SW 1271 (cell line): ENCODE data around the gene MMP15.
"Not testable (repeated sequence)": the region's sequence is repeated elsewhere in the genome, so short reads cannot be mapped to it uniquely, and the experiment has no call there.

Experiments
- DNase-seq, 2 experiments: peaks; one replicate each; lab custom pipeline; 2025; lab: John Stamatoyannopoulos, UW

Gene MMP15

DNA sequence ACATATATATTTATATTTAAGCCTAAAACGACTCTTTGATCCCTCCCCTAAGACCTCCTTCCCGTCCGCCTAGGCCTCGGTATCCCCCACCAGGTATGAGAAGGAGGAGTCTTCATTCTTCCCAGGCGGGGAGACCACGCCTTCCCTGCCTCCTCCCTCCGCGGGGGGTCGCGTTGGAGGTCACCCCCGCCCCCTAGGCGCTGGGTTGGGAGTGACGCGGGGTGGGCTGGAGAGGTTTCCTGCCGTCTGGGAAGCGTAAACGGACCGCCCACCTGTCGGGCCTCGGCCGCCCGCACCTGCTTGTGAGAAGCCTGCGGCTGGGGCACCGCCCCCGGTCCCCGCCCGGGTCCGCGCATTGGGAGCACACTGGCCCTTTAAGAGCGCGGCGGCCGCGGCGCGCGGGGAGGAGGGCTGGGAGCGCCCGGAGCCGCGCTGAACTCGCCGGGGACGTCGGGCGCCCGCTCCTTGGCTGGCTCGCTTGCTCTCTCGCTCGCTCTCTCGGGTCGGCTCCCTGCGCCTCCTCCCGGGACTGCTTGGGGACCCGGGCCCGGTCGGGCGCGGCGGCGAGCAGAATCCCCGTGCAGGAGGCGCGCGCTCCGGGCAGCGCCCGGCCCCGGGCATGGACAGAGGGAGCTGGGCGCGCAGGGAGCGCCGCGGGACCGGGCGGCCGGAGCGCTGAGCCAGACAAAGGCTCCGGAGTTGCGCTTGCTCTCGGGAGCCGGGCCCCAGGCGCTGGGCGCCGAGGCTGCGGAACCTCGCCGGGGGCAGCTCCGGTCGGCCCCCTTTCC, at the start of gene MMP15:
Gene MMP15, plus strand, starts transcription at position 404 of the 788 bp plus-strand sequence. CDS start 597 bp downstream, outside the sequence.
- peak in 1 of 2 experiments; percentile 41 for DNase-seq

DNA sequence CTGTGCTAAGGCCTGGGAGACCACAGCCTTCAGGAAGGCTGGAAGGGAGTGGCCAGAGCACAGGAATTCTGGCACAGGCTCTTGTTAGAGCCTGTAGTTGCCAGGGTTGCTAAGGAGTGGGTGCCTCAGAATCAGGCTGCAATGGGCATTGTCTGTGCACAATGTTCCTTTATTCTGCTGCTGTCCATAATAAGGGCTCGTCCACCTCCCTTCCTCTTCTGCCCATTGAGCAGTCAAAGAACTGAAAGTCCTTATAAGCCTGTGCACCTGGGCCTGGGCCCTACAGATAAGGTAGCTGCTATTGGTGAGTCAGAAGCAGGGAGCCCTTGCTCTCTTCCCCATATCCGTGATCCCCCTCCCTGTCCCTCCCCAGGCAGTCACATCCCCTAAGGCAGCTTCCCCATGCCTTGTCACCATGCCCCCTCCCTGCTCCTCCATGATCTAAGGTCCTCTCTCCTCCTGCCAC, 49.2 kb upstream of the MMP15 start:
- DNase-seq = no peak

DNA sequence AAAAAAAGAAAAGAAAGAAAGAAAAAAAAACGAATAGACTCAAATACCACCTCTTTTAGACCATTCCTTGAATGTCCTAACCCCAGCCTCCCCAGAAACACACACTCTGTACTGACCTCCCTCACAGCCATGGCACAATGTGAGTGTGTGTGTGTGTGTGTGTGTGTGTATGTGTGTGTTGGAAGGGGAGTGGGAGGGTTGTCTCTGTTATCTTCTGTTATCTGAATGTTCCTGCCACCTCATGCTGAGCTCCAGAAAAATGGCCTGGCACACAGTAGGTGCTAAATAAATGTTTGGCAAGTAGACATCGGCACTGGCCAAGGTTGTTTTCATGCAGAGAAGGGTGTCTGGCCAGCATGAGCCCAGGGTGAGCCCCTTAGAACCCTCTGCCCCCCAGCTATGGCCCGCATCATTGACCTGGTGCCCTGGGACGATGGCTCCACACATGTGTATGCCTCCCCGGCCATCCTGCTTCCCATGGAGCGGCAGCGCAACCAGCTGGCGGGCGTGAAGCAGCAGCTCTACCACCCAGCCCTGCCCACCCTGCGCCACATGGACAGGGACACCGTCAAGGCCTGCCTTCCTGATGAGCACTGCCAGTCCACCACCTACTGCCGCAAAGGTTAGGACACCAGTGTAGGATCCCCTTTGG, 48.0 kb upstream of the MMP15 start:
- no peak for DNase-seq

DNA sequence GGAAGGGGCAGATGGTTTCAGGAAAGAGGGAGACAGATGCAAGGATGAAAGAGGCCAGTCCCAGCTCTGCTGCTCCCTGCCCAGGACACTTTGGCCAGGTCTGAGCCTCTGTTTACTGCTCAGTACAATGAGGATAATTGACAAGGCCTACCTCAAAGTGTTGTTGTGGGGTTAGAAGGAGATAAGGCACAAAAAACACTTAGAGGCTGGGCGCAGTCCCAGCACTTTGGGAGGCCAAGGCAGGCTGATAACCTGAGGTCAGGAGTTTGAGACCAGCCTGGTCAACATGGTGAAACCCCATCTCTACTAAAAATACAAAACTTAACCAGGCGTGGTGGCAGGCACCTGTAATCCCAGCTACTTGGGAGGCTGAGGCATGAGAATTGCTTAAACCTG, 47.5 kb upstream of the MMP15 start:
- DNase-seq = not testable (repeated sequence)

DNA sequence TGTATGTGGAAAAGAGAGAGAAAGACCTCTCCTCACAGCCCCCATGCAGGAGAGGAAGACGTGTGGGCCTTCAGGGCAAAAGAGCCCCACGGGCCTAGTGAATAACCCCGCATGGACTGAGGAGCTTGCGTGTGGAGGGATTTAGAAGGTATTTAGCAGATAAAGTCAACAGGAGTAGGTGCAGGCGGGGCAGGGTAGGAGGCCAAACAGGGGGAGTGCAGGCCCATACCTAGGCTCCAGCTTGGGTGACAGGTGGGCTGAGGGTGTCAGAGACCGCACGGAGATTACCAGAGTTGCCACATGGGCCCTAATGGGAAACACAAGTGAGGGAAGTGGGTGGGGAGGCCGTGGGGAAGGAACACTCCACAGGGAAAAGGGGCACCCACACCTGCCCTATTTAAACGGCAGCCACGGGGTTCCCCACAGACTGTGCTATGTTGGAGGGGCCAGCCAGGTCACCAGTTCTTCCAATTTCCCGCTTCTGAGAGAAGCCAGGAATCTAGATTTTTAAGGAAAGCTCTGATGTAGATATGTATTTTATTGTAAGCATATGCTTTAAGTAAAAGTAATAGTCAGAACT, 46.5 kb upstream of the MMP15 start:
- no peak for DNase-seq

DNA sequence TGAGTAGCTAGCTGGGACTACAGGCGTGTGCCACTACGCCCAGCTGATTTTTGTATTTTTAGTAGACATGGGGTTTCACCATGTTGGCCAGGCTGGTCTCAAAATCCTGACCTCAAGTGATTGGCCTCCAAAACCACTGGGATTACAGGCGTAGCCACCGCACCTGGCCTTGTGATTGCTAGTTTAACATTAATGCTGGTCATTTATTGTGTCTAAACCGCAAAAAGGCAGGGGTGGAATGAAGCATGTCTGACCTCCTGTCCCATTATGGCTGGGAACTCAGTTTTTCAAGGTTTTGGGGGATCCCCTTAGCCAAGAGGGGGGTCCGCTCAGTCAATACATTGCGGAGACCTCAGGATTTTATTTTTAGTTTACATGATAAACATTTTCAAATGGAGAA, 43.9 kb upstream of the MMP15 start:
- DNase-seq = no peak

DNA sequence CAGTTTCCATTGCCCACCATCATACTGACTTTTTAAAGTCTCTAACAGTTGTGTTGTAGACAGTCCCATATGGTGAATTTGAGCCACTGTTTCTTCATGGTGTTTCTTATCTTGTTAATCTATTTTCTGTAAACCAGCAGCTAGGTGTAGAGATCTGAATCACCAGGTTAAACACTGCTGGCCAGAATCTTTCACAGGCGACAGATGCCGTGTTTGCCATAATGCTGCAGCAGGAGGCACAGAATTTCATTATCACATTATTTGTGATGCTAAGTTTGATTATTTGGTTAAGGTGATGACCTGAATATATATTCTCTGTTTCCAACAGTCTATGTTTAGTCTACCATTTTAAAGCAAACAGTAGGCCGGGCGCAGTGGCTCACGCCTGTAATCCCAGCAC, 43.2 kb upstream of the MMP15 start:
- DNase-seq = no peak

DNA sequence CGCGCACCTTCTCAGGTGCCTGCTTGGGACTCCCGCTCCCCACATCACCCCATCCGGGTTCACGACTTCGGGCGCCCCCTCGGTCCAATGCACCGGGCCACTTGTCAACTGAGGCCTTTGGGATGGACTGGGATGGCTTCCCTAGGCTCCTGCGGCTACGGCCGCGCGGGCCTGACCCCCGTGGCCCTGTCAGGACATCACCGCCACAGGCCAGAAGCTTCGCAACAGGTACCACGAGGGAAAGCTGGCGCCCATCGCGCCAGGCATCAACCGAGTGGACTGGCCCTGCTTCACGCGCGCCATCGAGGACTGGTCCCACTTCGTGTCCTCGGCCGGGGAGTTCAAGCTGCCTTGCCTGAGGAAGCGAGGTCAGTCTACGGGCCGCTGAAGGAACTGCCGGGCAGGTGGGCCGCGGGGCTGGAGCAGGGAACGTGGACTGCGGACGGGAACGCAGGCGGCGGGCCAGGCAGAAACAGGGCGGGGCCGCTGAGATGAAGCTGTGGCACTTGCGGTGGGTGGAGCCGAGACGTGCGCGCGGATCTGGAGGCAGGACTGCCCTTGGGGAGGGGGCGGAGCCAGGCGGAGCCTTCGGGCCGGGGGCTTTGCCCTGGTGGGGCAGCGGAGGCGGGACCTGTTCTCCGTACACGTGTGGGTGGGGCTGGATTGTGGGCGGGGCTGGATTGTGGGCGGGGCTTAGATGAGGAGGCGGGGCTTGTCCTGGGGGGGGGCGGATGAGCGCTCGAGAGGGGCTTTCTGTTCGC, 40.9 kb upstream of the MMP15 start:
- DNase-seq = no peak

DNA sequence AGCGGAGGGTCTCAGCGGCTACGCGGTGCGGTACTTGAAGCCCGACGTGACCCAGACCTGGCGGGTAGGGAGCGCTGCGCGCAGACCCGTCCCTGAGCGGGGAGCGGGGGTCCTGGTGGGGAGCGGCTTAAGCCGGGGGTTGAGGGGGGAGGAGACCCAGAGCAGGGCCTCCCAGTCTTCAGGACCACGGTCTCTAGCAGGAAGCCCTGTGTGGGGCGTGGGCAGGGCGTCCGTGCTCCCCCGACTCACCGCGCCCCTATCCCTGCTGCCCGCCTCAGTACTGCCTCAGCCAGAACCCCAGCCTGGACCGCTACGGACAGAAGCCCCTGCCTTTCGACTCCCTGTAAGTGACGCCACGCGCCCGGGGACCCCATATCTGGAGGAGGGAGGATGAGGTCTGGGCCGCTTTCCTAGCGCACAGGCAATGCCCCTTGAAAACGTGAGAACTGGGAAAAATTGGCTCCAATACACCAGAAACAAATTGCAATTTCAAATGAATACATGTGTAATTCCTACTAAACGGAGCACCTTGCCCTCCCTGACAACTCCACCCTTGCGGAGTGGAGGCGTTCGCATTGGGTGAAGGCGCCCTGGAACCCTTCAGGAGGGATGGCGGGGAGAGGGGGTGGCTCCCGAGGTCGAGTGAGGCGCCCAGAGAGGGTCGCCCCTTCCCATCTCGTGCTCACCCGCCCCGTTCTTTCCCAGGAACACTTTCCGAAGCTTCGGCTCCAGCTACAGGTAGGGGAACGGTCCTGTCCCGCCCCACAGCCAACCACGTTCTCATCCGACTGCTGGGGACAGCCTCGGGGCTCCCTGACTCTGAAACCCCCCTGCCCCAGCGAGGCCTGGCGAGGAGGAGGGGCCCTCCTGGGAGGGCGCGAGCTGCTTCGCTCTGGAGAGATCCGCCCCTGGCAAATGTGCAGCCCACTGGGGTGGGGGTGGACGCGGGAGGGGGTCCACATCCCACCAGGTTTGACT, 40.1 kb upstream of the MMP15 start:
- DNase-seq = no peak

DNA sequence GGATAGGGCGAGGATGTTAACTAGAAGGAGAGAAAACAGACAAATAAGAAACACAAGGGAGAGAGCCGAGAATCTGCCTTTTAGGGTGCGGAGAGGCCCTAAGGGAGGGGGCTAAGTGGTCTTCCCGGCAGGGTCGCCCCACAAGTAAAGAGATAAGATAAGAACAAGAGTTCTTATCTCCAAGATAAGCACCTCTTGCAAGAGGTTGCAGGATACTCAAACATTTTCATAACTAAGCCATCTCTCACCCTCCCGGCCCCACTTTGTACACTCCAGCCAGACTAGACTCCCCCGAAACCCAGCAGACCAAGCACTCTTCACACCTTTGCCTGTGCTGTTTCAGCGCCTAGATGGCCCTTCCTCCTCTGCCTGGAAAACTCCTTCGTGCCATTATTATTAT, 39.4 kb upstream of the MMP15 start:
- no peak for DNase-seq

DNA sequence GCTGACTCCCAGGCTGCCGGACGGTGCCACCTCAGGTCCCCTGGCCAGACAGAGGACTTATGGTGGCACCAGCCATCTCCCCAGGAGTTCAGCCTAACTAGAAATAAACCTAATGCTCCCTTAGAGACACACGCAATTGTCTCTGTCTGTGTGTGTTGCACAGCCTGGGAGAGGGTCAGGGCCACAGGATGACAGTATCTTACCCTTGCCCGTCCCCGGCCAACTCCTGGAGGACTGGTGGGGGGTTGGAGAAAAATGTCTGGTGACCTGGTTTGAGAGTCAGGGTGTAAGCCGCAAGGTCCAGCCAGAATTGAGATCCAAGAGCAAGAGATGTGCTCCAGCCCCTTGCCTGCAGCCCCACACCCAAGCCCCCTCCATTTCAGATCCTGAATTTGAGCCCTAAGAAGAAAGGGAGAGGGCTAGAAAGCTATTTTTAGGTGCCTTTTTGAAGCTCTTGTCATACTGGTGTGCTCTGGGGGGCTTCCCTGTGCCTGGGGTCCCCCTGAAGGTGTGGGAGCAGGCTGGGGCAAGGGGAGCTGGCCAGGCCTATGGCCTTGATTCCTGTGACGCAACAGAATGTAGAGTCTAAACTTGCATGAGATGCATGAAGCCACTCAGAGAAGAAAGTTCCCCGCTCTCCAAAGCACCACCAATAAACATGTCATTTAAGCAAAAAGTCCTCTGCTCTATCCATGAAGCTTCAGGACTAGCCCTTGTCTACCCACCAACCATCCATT, 37.9 kb upstream of the MMP15 start:
- no peak for DNase-seq

DNA sequence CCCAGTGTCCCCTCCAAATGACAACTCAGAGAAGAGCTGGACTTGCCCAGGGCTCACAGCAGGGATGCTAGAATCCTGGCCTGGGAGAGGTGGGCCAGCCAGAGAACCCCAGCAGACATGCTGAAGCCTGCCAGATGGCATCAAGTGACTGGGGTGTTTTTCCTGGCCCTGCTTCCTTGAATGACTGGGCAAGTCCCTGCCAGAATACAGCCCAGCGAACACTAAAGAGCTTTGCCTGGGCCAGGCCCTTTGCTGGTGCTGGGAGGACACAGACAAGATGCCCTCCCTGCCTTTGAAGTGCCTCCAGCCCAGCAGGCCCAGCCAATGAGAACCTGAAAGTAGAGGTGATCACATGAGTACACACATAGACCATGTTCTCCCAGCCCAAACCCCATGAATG, 36.6 kb upstream of the MMP15 start:
- DNase-seq = no peak

DNA sequence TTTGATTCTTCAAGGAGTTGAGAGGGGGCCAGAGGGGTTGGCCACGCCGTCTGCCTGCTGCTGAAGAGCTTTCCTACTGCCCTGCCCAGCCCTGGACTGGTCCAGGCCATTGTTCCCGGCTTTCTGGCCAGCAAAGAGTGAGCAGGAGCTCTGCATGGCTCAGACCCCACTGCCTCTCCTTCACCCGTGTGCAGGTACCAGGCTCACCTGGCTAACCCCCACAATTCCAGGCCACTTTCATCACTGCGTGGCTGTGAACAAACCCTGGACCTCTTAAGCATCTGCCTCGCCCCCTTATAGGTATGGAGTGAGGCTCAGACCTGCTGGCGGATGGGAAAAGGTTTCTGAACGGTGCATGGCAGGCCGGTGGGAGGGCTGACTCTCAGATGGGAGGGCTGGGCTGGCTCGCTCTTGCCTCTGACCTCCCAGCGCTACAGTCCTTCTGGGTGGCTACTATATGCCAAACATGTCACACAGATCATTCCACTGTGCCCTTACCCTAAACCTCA, 33.9 kb upstream of the MMP15 start:
- DNase-seq = no peak

DNA sequence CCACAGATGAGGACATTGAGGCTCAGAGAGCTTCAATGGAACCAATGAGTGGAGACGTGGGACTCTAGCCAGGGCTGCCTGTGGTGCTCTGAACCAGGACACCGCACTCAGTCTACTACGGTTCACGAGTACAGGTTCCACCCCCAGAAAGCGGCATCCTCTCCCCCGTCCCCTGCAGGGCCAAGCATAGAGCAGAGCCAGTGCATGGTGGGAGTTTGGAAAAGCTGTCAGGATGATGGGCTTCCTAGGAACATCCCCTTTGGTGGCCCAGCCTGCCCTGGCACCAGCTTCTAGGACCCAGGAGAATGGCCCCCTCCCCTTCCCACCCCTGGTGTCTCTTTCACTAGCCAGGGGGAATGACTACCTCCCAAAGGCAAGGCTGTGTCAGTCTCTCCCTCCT, 33.5 kb upstream of the MMP15 start:
- DNase-seq = no peak

DNA sequence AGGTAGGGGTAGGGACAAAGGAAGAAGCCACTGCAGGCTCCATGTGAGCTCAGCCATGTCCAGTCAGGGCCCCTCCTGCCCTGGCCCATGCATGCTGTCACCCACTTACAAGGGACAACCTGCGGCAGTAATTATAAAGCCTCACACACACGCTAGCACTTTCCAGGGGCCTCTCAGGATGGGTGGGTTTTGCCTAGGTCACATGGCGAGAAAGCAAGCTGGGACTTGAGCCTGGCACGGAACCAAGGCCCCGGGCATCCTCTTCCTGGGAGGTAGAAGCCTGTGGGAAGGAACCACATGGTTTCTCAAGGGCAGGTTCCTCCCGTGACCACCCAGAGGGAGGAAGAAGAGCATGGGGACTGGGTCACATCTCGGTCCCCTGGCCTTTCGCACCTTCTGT, 32.1 kb upstream of the MMP15 start:
- DNase-seq = no peak

DNA sequence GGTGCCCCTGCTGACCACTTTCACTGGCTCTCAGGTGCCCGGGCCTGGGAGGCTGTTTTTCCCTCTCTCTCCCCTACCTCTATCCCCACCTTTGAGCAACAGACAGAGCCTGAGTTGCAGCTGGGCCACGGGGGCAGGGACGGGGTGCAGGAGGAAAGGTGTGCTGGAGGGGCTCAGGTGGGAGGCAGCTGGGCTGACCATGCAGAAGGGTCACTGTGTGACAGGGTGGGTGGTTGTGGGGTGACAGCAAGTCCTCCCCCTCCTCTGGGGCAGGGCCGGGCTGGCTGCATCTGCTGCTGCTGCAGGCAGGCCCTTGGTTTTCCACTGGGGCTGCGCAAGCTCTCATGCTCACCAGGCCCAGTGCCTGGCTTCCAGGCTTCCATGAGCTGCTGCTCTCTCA, 31.7 kb upstream of the MMP15 start:
- no peak for DNase-seq

DNA sequence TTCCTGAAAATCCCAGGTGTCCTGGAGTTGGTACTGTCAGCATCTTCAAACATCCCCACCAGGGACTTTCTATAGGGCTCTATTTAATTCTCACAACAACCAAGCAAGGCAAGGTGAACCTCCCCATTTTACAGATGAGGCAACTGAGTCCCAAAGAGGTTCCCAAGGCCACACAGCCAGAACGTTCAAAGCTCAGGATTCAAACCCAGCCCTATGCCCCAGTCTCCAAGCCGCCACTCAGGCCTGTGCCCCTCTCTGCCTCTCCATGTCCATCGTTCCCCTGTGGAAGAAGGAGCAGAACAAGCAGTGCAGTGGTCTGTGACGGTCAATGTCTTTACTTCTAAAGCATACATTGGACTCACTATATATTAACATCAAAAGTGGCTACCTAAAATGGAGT, 31.2 kb upstream of the MMP15 start:
- no peak for DNase-seq

DNA sequence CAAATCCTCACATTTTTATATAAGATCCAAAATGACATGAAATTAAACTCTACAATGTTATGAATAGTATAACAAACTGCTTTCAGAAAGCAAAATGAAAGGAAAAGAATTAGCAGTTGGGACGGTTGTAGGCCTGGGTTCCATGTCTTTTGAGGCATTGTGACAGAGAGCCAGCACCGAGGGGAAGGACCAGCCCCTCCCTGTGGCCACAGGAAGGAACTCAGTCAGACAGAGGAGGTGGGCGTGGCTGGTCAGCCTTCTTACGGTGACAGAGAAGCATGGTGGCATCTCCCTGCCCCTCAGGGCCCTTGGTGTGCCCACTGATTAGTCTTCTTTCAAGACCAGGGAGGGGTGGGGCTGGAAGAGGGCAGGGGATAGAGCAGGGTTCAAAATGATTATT, 30.8 kb upstream of the MMP15 start:
- DNase-seq = peak in 1 of 2 experiments; percentile 51

DNA sequence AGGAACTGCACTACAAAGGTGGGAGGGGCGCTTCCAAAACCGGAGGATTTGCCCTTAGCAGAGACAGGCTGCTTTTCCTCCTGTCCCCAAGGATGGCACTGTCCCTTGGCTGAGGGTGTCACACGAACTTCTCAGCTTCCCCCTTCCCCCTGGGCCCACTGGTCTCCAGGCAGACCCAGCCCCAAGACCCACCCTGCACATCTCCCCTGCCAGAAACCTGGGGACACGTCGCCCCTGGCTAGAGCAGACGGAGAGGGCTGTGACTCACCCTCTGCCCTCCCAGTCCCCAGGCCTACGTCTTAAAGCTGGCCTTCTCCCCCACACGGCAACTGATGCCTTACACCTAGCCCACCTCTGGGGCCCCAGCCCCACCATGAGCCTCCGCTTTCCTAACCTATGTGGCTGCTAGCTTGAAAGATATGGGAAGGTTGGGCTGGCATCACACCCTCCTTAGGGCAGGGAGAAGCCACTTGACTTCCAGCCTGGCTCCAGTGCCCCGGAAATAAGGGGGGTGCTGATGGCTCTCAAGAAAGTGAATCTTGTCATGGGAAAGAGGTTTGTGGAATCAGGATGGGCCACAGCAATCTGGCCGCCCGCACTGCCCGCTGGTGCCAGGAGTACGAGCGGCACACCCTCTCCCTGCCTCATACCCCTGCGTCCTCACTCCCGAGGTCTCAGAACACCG, 29.7 kb upstream of the MMP15 start:
- no peak for DNase-seq
